Measurements from ENCODE around the gene ARHGEF9.

The ARHGEF9 gene

DNA sequence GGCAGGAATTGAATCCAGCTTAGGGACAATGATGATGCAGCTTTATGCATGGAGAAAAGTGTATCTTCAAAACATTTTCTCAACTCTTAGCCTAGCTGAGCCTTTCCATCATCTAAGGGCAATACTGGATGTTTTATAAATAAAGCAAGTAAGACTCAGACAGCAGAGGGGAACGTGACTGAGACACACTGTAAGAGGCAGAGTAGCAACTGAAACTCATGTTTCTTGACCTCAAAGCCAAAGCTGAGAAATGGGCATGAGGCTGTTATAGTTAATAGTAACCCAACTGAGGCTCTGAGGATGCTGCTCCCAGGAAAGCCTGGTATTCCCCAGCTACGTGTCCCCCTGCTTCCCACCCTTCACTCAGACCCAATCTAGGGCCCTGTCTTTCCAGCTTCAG lies 44.6 kb downstream of the ARHGEF9 start:
- TF ChIP-seq ZFP3 (CRISPR knock-in tag; IDR thresholded peaks at IDR 0.05): no peak
- no peak for TF ChIP-seq ZFP30 (CRISPR knock-in tag; IDR thresholded peaks at IDR 0.05)
- no peak for TF ChIP-seq GLIS3 (CRISPR knock-in tag; IDR thresholded peaks at IDR 0.05)
- no peak for TF ChIP-seq TCF4 (CRISPR knock-in tag; IDR thresholded peaks at IDR 0.05; ENCODE audit: borderline replicate concordance)
- no peak for TF ChIP-seq RARB (CRISPR knock-in tag; IDR thresholded peaks at IDR 0.05)
- no peak for TF ChIP-seq ESRRG (CRISPR knock-in tag; IDR thresholded peaks at IDR 0.05)
- no peak for TF ChIP-seq SNAI2 (CRISPR knock-in tag; IDR thresholded peaks at IDR 0.05)
- no peak for TF ChIP-seq CSDC2 (CRISPR knock-in tag; IDR thresholded peaks at IDR 0.05)
- TF ChIP-seq ZNF8 (CRISPR knock-in tag; IDR thresholded peaks at IDR 0.05): no peak
- TF ChIP-seq, protein P1, sequence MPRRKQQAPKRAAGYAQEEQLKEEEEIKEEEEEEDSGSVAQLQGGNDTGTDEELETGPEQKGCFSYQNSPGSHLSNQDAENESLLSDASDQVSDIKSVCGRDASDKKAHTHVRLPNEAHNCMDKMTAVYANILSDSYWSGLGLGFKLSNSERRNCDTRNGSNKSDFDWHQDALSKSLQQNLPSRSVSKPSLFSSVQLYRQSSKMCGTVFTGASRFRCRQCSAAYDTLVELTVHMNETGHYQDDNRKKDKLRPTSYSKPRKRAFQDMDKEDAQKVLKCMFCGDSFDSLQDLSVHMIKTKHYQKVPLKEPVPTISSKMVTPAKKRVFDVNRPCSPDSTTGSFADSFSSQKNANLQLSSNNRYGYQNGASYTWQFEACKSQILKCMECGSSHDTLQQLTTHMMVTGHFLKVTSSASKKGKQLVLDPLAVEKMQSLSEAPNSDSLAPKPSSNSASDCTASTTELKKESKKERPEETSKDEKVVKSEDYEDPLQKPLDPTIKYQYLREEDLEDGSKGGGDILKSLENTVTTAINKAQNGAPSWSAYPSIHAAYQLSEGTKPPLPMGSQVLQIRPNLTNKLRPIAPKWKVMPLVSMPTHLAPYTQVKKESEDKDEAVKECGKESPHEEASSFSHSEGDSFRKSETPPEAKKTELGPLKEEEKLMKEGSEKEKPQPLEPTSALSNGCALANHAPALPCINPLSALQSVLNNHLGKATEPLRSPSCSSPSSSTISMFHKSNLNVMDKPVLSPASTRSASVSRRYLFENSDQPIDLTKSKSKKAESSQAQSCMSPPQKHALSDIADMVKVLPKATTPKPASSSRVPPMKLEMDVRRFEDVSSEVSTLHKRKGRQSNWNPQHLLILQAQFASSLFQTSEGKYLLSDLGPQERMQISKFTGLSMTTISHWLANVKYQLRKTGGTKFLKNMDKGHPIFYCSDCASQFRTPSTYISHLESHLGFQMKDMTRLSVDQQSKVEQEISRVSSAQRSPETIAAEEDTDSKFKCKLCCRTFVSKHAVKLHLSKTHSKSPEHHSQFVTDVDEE (CRISPR knock-in tag; IDR thresholded peaks at IDR 0.05): no peak
- TF ChIP-seq, protein P2, sequence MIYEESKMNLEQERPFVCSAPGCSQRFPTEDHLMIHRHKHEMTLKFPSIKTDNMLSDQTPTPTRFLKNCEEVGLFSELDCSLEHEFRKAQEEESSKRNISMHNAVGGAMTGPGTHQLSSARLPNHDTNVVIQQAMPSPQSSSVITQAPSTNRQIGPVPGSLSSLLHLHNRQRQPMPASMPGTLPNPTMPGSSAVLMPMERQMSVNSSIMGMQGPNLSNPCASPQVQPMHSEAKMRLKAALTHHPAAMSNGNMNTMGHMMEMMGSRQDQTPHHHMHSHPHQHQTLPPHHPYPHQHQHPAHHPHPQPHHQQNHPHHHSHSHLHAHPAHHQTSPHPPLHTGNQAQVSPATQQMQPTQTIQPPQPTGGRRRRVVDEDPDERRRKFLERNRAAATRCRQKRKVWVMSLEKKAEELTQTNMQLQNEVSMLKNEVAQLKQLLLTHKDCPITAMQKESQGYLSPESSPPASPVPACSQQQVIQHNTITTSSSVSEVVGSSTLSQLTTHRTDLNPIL (CRISPR knock-in tag; IDR thresholded peaks at IDR 0.05; ENCODE audit: low read depth): no peak
- no peak for TF ChIP-seq ARNTL (CRISPR knock-in tag; IDR thresholded peaks at IDR 0.05; ENCODE audit: borderline replicate concordance, low read depth)

DNA sequence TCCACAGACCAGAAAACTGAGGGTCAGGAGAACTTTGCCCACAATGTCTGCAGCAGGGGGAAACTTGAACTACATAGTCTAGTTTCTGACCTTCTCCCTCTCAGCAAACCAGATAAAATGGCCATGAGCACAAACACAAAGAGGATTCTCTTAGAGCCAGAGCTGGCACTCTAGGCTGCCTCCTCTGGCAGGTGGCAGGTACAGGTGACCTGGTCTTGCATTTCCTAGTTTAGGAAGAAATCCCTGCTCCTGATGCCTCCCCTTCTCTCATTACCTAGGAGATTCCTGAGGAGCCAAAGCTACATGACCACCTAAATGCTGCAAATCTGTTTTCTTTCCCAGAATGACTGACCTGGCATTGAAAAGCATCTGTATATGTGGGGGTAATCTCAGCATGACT lies 45.1 kb downstream of the ARHGEF9 start:
- TF ChIP-seq RARB (CRISPR knock-in tag; IDR thresholded peaks at IDR 0.05) (no peak), CSDC2 (CRISPR knock-in tag; IDR thresholded peaks at IDR 0.05) (no peak), ARNTL (CRISPR knock-in tag; IDR thresholded peaks at IDR 0.05; ENCODE audit: borderline replicate concordance, low read depth) (no peak), ZFP3 (CRISPR knock-in tag; IDR thresholded peaks at IDR 0.05) (no peak), SNAI2 (CRISPR knock-in tag; IDR thresholded peaks at IDR 0.05) (no peak), PPARA (CRISPR knock-in tag; IDR thresholded peaks at IDR 0.05; ENCODE audit: borderline replicate concordance) (no peak), ESRRG (CRISPR knock-in tag; IDR thresholded peaks at IDR 0.05) (no peak), ZNF565 (CRISPR knock-in tag; conservative IDR thresholded peaks at IDR 0.05; ENCODE audit: low read depth) (no peak), ZC3H10 (CRISPR knock-in tag; IDR thresholded peaks at IDR 0.05) (no peak), BACH2 (CRISPR knock-in tag; IDR thresholded peaks at IDR 0.05; ENCODE audit: borderline replicate concordance) (no peak), TCF4 (CRISPR knock-in tag; IDR thresholded peaks at IDR 0.05; ENCODE audit: borderline replicate concordance) (no peak), ISL1 (CRISPR knock-in tag; IDR thresholded peaks at IDR 0.05) (no peak), TOX (CRISPR knock-in tag; IDR thresholded peaks at IDR 0.05; ENCODE audit: borderline replicate concordance) (no peak)
- TF ChIP-seq, protein P3, sequence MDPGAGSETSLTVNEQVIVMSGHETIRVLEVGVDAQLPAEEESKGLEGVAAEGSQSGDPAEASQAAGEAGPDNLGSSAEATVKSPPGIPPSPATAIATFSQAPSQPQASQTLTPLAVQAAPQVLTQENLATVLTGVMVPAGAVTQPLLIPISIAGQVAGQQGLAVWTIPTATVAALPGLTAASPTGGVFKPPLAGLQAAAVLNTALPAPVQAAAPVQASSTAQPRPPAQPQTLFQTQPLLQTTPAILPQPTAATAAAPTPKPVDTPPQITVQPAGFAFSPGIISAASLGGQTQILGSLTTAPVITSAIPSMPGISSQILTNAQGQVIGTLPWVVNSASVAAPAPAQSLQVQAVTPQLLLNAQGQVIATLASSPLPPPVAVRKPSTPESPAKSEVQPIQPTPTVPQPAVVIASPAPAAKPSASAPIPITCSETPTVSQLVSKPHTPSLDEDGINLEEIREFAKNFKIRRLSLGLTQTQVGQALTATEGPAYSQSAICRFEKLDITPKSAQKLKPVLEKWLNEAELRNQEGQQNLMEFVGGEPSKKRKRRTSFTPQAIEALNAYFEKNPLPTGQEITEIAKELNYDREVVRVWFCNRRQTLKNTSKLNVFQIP (CRISPR knock-in tag; IDR thresholded peaks at IDR 0.05; ENCODE audit: borderline replicate concordance, low read depth): no peak
- TF ChIP-seq, protein P2 (CRISPR knock-in tag; IDR thresholded peaks at IDR 0.05; ENCODE audit: low read depth): no peak
- no peak for ATAC-seq

More for the DNA sequence above, 44.6 kb downstream of the ARHGEF9 start:
- no peak for ATAC-seq

DNA sequence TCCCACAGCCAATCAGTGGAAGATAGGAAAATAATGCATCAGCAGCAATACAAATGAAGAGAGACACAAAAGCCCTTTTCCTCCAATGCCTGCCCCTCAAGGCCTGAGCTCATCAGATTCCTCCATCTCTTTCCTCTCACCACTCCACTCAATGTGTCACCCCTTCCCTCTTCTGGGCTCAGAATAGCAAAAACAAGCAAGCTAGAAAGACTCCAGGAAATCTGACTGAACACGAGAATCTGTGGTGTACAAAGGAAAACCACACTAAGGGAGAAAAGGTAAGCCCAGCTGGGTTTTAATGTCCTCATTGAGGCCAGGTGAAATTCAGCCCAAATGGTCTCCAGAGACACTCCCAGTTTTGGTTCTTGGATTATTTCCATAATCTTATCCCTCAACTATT lies 46.3 kb downstream of the ARHGEF9 start:
- no peak for ATAC-seq
- TF ChIP-seq ISL1 (CRISPR knock-in tag; IDR thresholded peaks at IDR 0.05) (no peak), GLIS3 (CRISPR knock-in tag; IDR thresholded peaks at IDR 0.05) (no peak), ZFP30 (CRISPR knock-in tag; IDR thresholded peaks at IDR 0.05) (no peak), ZNF8 (CRISPR knock-in tag; IDR thresholded peaks at IDR 0.05) (no peak), RARB (CRISPR knock-in tag; IDR thresholded peaks at IDR 0.05) (no peak)

DNA sequence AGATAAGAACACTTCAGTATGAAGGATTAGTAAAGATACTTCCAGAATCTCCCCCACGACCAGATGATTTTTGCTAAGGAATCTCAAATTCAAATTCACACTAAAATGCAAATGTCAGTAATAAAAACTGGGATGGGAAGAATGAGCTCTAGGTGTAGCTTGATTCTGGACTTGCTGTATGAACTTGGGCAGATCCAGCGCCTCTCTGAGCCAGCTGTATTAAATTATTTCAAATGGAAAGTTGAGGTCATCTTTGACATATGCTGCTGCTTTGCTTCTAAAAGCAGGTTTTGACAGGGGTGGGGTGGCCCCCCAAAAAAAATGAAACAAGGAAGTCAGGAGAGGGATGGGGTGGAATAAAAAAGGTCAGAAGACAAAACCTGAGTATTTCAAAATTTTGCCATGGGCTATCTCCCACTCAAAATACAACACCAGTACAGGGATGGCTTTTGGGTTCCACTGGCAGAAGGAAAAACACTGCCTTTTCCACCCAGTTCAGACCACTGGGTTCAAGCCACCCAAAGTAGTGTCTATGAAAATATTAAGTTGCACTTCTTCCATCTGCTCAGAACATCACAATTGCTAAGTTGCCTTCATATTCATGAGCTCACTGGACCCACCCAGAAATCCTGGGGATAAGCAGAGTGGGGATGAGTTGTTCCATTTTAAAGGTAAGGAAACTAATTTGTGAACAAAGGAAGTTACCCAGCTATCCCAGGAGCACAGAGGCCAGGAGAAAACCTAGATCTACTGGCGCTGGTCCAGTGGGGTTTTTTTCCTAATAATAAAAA lies 47.7 kb downstream of the ARHGEF9 start:
- no peak for ATAC-seq
- TF ChIP-seq BACH2 (CRISPR knock-in tag; IDR thresholded peaks at IDR 0.05; ENCODE audit: borderline replicate concordance) (no peak), ZFP30 (CRISPR knock-in tag; IDR thresholded peaks at IDR 0.05) (no peak), TOX (CRISPR knock-in tag; IDR thresholded peaks at IDR 0.05; ENCODE audit: borderline replicate concordance) (no peak), GLIS3 (CRISPR knock-in tag; IDR thresholded peaks at IDR 0.05) (no peak), ZNF565 (CRISPR knock-in tag; conservative IDR thresholded peaks at IDR 0.05; ENCODE audit: low read depth) (no peak), TCF4 (CRISPR knock-in tag; IDR thresholded peaks at IDR 0.05; ENCODE audit: borderline replicate concordance) (no peak), ZC3H10 (CRISPR knock-in tag; IDR thresholded peaks at IDR 0.05) (no peak), SNAI2 (CRISPR knock-in tag; IDR thresholded peaks at IDR 0.05) (no peak), PPARA (CRISPR knock-in tag; IDR thresholded peaks at IDR 0.05; ENCODE audit: borderline replicate concordance) (no peak), ZNF70 (CRISPR knock-in tag; IDR thresholded peaks at IDR 0.05) (no peak)
- TF ChIP-seq, protein P1 (CRISPR knock-in tag; IDR thresholded peaks at IDR 0.05): no peak
- TF ChIP-seq, protein P2 (CRISPR knock-in tag; IDR thresholded peaks at IDR 0.05; ENCODE audit: low read depth): no peak

Measured in SK-N-SH treated with all-trans-retinoic acid at 6 μM for 48 hours (cell line).